ENCODE data around the gene LTB4R2. TPM values are rescaled to one million over a fixed set of nuclear protein-coding genes. Genes with fewer than 3 reads are reported as not detected.
A peak's percentile ranks its signal among the peaks of the same experiment; 100 is the strongest.

LTB4R2 gene
- total RNA-seq, 2 experiments from 2014 or later: 17.8 to 18.7 TPM

- no peak overlapping the region for H3K4me3 Mint-ChIP-seq
- ATAC-seq (peak; percentile 84), DNase-seq (peak; percentile 68)
- no peaks in the 10 kb centered on the region for H3K27me3 Mint-ChIP-seq (ENCODE audit: low read depth)
- ChIA-PET POLR2A (interaction anchor here (0.8 to 2.8 kb wide), 7 partner anchors 8 to 142 kb away, joined by 3 to 12 read pairs (median 5); partner anchors contain the start of genes RABGGTA and TINF2), CTCF (interaction anchor here (1.1 to 26.4 kb wide), 10 partner anchors 10 to 142 kb away, joined by 4 to 801 read pairs (median 8); partner anchors contain the start of genes CIDEB, GMPR2, LTB4R and LTB4R2)
- H3K36me3 Mint-ChIP-seq (ENCODE audit: low read depth): peaks cover 51% of the 10 kb centered on the region
- H3K4me1 Mint-ChIP-seq (ENCODE audit: low read depth): peaks cover 28% of the 10 kb centered on the region
- H3K27ac Mint-ChIP-seq: no peak overlapping the region
- H3K9me3 Mint-ChIP-seq (ENCODE audit: insufficient read depth): no peaks in the 10 kb centered on the region
Observed at GRCh38 chr14:24289649-24290280, 20.2 kb upstream of the LTB4R2 start.

GRCh38 chr14:24290746-24291145, 19.2 kb upstream of the LTB4R2 start:
- no peak for ATAC-seq
- Mint-ChIP-seq H3K27ac (no peak overlapping the region), H3K9me3 (ENCODE audit: insufficient read depth) (no peaks in the 10 kb centered on the region), H3K36me3 (ENCODE audit: low read depth) (peaks cover 57% of the 10 kb centered on the region), H3K4me3 (no peak overlapping the region), H3K27me3 (ENCODE audit: low read depth) (no peaks in the 10 kb centered on the region), H3K4me1 (ENCODE audit: low read depth) (peaks cover 28% of the 10 kb centered on the region)
- CTCF ChIA-PET: interaction anchor here (0.6 to 26.4 kb wide), 13 partner anchors 8 to 141 kb away, joined by 3 to 801 read pairs (median 5); partner anchors contain the start of genes CIDEB, GMPR2, LTB4R and LTB4R2
- DNase-seq: no peak
- POLR2A ChIA-PET: interaction anchor here (0.9 to 2.8 kb wide), 7 partner anchors 9 to 141 kb away, joined by 3 to 12 read pairs (median 4); partner anchors contain the start of genes CHMP4A and TINF2

GRCh38 chr14:24291446-24292117, 18.4 kb upstream of the LTB4R2 start:
- peaks cover 66% of the 10 kb centered on the region for H3K36me3 Mint-ChIP-seq (ENCODE audit: low read depth)
- no peaks in the 10 kb centered on the region for H3K9me3 Mint-ChIP-seq (ENCODE audit: insufficient read depth)
- H3K27me3 Mint-ChIP-seq (ENCODE audit: low read depth): no peaks in the 10 kb centered on the region
- DNase-seq (no peak), ATAC-seq (no peak)
- H3K27ac Mint-ChIP-seq: no peak overlapping the region
- ChIA-PET CTCF (interaction anchor here (0.5 to 26.4 kb wide), 8 partner anchors 12 to 140 kb away, joined by 3 to 801 read pairs (median 4); partner anchors contain the start of genes GMPR2, NEDD8, RABGGTA and TINF2), POLR2A (interaction anchor here (0.9 kb wide), 1 partner anchor 78 kb away, joined by 4 read pairs; the partner anchor contains the start of gene CHMP4A)
- no peak overlapping the region for H3K4me3 Mint-ChIP-seq
- H3K4me1 Mint-ChIP-seq (ENCODE audit: low read depth): peaks cover 37% of the 10 kb centered on the region

- POLR2A ChIA-PET: interaction anchor here (1.0 kb wide), 1 partner anchor 20 kb away, joined by 3 read pairs; the partner anchor contains the start of gene RABGGTA
- Mint-ChIP-seq H3K4me1 (ENCODE audit: low read depth) (peaks cover 44% of the 10 kb centered on the region), H3K27ac (no peak overlapping the region), H3K36me3 (ENCODE audit: low read depth) (peaks cover 68% of the 10 kb centered on the region), H3K27me3 (ENCODE audit: low read depth) (no peaks in the 10 kb centered on the region), H3K9me3 (ENCODE audit: insufficient read depth) (no peaks in the 10 kb centered on the region), H3K4me3 (no peak overlapping the region)
- no peak for ATAC-seq
- CTCF ChIA-PET: interaction anchor here (1.2 to 26.4 kb wide), 8 partner anchors 13 to 139 kb away, joined by 3 to 801 read pairs (median 6); partner anchors contain the start of genes GMPR2, NEDD8, RABGGTA and TINF2
- DNase-seq: no peak
Observed at GRCh38 chr14:24292118-24292807, 17.7 kb upstream of the LTB4R2 start.

DNA sequence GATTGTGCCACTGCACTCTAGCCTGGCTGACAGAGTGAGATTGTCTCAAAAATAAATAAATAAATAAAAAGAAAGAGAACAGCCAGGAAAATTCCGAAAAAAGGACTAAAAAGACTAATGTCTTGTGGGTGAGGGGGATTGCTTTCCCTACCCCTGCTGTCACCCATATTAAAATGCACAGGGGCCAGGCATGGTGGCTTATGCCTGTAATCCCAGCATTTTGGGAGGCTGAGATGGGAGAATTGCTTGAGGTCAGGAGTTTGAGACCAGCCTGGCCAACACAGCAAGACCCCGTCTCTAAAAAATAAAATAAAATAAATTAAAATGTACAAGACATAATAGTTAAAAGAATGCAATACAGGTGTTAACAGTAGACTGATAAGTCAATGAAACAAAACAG, 16.4 kb upstream of the LTB4R2 start:
- Mint-ChIP-seq H3K4me3 (no peak overlapping the region), H3K4me1 (ENCODE audit: low read depth) (peaks cover 46% of the 10 kb centered on the region), H3K36me3 (ENCODE audit: low read depth) (peaks cover 63% of the 10 kb centered on the region), H3K9me3 (ENCODE audit: insufficient read depth) (no peaks in the 10 kb centered on the region), H3K27ac (no peak overlapping the region), H3K27me3 (ENCODE audit: low read depth) (no peaks in the 10 kb centered on the region)
- ChIA-PET CTCF (interaction anchor here (0.9 to 26.4 kb wide), 6 partner anchors 14 to 51 kb away, joined by 3 to 801 read pairs (median 8); partner anchors contain the start of genes GMPR2, NEDD8, RABGGTA and TINF2), POLR2A (no interaction called here)
- DNase-seq (no peak), ATAC-seq (no peak)

GRCh38 chr14:24296341-24297157, 13.4 kb upstream of the LTB4R2 start:
- Mint-ChIP-seq H3K4me3 (no peak overlapping the region), H3K27me3 (ENCODE audit: low read depth) (no peaks in the 10 kb centered on the region), H3K4me1 (ENCODE audit: low read depth) (peaks cover 48% of the 10 kb centered on the region), H3K36me3 (ENCODE audit: low read depth) (peaks cover 48% of the 10 kb centered on the region), H3K9me3 (ENCODE audit: insufficient read depth) (no peaks in the 10 kb centered on the region), H3K27ac (peak overlapping the region; percentile 89)
- peak; percentile 84 for DNase-seq
- CTCF ChIA-PET: interaction anchor here (0.6 to 26.4 kb wide), 29 partner anchors 10 to 201 kb away, joined by 3 to 801 read pairs (median 5); partner anchors contain the start of genes CHMP4A, CIDEB, DCAF11 and EMC9
- peak; percentile 57 for ATAC-seq
- POLR2A ChIA-PET: interaction anchor here (0.7 to 7.0 kb wide), 10 partner anchors 11 to 101 kb away, joined by 3 to 73 read pairs (median 4); partner anchors contain the start of genes CIDEB, LTB4R2, TINF2 and TM9SF1

GRCh38 chr14:24297190-24297964, 12.6 kb upstream of the LTB4R2 start:
- peaks cover 53% of the 10 kb centered on the region for H3K4me1 Mint-ChIP-seq (ENCODE audit: low read depth)

DNA sequence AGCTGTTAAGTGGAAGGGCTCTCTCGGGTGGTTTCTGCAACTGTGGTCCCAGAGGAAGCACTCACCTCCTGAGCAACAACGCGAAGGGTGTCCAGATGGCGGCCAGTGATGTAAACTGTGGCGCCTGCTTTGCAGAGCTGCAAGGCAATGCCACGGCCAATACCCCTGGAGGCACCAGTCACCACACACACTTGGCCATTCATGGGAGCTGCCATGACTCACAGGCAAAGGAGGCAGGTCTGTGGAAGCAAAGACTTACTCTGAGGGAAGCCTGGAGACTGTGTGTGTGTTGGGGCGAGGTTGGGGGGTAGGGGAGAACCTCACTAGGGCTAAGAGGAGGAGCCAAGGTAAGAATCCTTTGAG, 11.1 kb upstream of the LTB4R2 start:
- H3K27me3 Mint-ChIP-seq (ENCODE audit: low read depth): no peaks in the 10 kb centered on the region
- no peaks in the 10 kb centered on the region for H3K9me3 Mint-ChIP-seq (ENCODE audit: insufficient read depth)
- peak; percentile 36 for DNase-seq
- H3K36me3 Mint-ChIP-seq (ENCODE audit: low read depth): peaks cover 53% of the 10 kb centered on the region
- H3K4me3 Mint-ChIP-seq: peak overlapping the region; percentile 91
- ChIA-PET POLR2A (interaction anchor here (0.8 to 7.0 kb wide), 10 partner anchors 10 to 137 kb away, joined by 3 to 73 read pairs (median 8); partner anchors contain the start of genes CIDEB, GMPR2, IRF9 and MDP1), CTCF (interaction anchor here (0.9 to 26.4 kb wide), 9 partner anchors 8 to 190 kb away, joined by 3 to 801 read pairs (median 14); partner anchors contain the start of genes CHMP4A, CIDEB, GMPR2 and KHNYN)
- H3K27ac Mint-ChIP-seq: peak overlapping the region; percentile 91
- peaks cover 53% of the 10 kb centered on the region for H3K4me1 Mint-ChIP-seq (ENCODE audit: low read depth)
- ATAC-seq: peak; percentile 10

More at GRCh38 chr14:24297190-24297964, 12.6 kb upstream of the LTB4R2 start:
- POLR2A ChIA-PET: interaction anchor here (0.7 to 7.0 kb wide), 14 partner anchors 10 to 136 kb away, joined by 3 to 73 read pairs (median 4); partner anchors contain the start of genes CHMP4A, CIDEB, IRF9 and LTB4R2
- no peak for DNase-seq
- peak; percentile 3 for ATAC-seq
- CTCF ChIA-PET: interaction anchor here (0.6 to 26.4 kb wide), 28 partner anchors 11 to 189 kb away, joined by 3 to 801 read pairs (median 5); partner anchors contain the start of genes CHMP4A, CIDEB, DCAF11 and EMC9
- Mint-ChIP-seq H3K9me3 (ENCODE audit: insufficient read depth) (no peaks in the 10 kb centered on the region), H3K27ac (peak overlapping the region; percentile 89), H3K4me3 (peak overlapping the region; percentile 17), H3K36me3 (ENCODE audit: low read depth) (peaks cover 48% of the 10 kb centered on the region), H3K27me3 (ENCODE audit: low read depth) (no peaks in the 10 kb centered on the region)

GRCh38 chr14:24299255-24300191, 10.4 kb upstream of the LTB4R2 start, which contains the start of the genes DHRS1 and NOP9:
Gene DHRS1 (minus strand): TSS chr14:24299780. CDS start chr14:24299106, 674 bp downstream.
Gene NOP9 (plus strand): TSS chr14:24299850. CDS start chr14:24299955, 105 bp downstream.
- H3K4me1 Mint-ChIP-seq (ENCODE audit: low read depth): peaks cover 53% of the 10 kb centered on the region
- POLR2A ChIA-PET: interaction anchor here (0.7 to 7.0 kb wide), 19 partner anchors 9 to 184 kb away, joined by 3 to 73 read pairs (median 5); partner anchors contain the start of genes CHMP4A, CIDEB, GMPR2 and IRF9

More at GRCh38 chr14:24299255-24300191, 10.4 kb upstream of the LTB4R2 start, which contains the start of the genes DHRS1 and NOP9:
- Mint-ChIP-seq H3K9me3 (ENCODE audit: insufficient read depth) (no peaks in the 10 kb centered on the region), H3K4me3 (peak within 1 kb of the TSS; percentile 91), H3K27ac (peak within 1 kb of the TSS; percentile 91), H3K36me3 (ENCODE audit: low read depth) (peaks cover 54% of the 10 kb centered on the region), H3K27me3 (ENCODE audit: low read depth) (no peaks in the 10 kb centered on the region)
- DNase-seq: peak; percentile 94
- peak; percentile 83 for ATAC-seq
- CTCF ChIA-PET: interaction anchor here (0.9 to 26.4 kb wide), 14 partner anchors 9 to 210 kb away, joined by 3 to 801 read pairs (median 6); partner anchors contain the start of genes CHMP4A, CIDEB, GMPR2 and KHNYN
